Measurements from ENCODE around the gene TXNRD2.

DNA sequence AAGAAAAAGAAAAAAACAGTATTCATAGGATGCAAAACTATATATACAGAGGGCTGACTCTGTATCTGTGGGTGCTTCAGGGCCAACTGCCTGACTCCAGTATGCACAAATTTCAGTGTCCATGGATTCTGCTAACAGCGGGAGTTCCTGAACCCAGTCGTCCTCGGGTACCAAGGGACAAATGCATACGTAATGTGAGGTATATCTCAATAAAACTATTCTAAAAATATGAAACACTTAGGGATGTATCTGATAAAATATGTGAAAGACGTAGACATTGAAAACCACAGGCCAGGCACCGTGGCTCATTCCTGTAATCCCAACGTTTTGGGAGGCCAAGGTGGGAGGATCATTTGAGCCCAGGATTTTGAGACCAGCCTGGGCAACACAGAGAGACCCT is 13.9 kb downstream of the TXNRD2 start:
- TF ChIP-seq, protein P1, sequence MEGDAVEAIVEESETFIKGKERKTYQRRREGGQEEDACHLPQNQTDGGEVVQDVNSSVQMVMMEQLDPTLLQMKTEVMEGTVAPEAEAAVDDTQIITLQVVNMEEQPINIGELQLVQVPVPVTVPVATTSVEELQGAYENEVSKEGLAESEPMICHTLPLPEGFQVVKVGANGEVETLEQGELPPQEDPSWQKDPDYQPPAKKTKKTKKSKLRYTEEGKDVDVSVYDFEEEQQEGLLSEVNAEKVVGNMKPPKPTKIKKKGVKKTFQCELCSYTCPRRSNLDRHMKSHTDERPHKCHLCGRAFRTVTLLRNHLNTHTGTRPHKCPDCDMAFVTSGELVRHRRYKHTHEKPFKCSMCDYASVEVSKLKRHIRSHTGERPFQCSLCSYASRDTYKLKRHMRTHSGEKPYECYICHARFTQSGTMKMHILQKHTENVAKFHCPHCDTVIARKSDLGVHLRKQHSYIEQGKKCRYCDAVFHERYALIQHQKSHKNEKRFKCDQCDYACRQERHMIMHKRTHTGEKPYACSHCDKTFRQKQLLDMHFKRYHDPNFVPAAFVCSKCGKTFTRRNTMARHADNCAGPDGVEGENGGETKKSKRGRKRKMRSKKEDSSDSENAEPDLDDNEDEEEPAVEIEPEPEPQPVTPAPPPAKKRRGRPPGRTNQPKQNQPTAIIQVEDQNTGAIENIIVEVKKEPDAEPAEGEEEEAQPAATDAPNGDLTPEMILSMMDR (IDR thresholded peaks at IDR 0.05; ENCODE audit: poor library complexity, severe bottlenecking) = no peak
- no peak for TF ChIP-seq EZH2 (IDR thresholded peaks at IDR 0.05; ENCODE audit: borderline replicate concordance, insufficient read depth, low read length, poor library complexity, severe bottlenecking)
- TF ChIP-seq, protein P2, sequence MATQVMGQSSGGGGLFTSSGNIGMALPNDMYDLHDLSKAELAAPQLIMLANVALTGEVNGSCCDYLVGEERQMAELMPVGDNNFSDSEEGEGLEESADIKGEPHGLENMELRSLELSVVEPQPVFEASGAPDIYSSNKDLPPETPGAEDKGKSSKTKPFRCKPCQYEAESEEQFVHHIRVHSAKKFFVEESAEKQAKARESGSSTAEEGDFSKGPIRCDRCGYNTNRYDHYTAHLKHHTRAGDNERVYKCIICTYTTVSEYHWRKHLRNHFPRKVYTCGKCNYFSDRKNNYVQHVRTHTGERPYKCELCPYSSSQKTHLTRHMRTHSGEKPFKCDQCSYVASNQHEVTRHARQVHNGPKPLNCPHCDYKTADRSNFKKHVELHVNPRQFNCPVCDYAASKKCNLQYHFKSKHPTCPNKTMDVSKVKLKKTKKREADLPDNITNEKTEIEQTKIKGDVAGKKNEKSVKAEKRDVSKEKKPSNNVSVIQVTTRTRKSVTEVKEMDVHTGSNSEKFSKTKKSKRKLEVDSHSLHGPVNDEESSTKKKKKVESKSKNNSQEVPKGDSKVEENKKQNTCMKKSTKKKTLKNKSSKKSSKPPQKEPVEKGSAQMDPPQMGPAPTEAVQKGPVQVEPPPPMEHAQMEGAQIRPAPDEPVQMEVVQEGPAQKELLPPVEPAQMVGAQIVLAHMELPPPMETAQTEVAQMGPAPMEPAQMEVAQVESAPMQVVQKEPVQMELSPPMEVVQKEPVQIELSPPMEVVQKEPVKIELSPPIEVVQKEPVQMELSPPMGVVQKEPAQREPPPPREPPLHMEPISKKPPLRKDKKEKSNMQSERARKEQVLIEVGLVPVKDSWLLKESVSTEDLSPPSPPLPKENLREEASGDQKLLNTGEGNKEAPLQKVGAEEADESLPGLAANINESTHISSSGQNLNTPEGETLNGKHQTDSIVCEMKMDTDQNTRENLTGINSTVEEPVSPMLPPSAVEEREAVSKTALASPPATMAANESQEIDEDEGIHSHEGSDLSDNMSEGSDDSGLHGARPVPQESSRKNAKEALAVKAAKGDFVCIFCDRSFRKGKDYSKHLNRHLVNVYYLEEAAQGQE (IDR thresholded peaks at IDR 0.05; ENCODE audit: borderline replicate concordance) = no peak
- TF ChIP-seq EP300 (conservative IDR thresholded peaks at IDR 0.05; ENCODE audit: poor library complexity, severe bottlenecking) = no peak
- TF ChIP-seq TAF1 (IDR thresholded peaks at IDR 0.05; ENCODE audit: low read depth) = no peak
- TF ChIP-seq POLR2AphosphoS5 (IDR thresholded peaks at IDR 0.05) = no peak
- TF ChIP-seq SMC3 (conservative IDR thresholded peaks at IDR 0.05; ENCODE audit: poor library complexity) = no peak
- no peak for TF ChIP-seq MXI1 (conservative IDR thresholded peaks at IDR 0.05; ENCODE audit: poor library complexity, severe bottlenecking)
